ENCODE results near the gene DAB1. TPM values are rescaled to one million over a fixed set of nuclear protein-coding genes. Genes with fewer than 3 reads are reported as not detected.

Gene DAB1
- total and polyA plus RNA-seq, 5 donors from 2014 or later = 0.87 to 5.1 (median 4.0) TPM

- Histone ChIP-seq H3K27me3 (ENCODE audit: control insufficient read depth, insufficient read depth, low read length) (no peaks in the 10 kb centered on the region), H3K4me1 (ENCODE audit: control insufficient read depth, insufficient read depth, low read length, poor library complexity, severe bottlenecking) (peaks cover 4% of the 10 kb centered on the region), H3K4me3 (ENCODE audit: low read depth, low read length) (no peak overlapping the region), H3K36me3 (ENCODE audit: control insufficient read depth, insufficient read depth, low read length) (no peaks in the 10 kb centered on the region), H3K27ac (ENCODE audit: insufficient read depth, low read length, poor library complexity, severe bottlenecking) (no peak overlapping the region), H3K9me3 (ENCODE audit: control insufficient read depth in 2 of 2, low read length in 2 of 2) (no peaks in the 10 kb centered on the region)
- Mint-ChIP-seq H3K9me3 (peaks cover 0 to 4% (median under 1%) of the 10 kb centered on the region in 7 donors), H3K4me3 (no peak overlapping the region), H3K36me3 (no peaks in the 10 kb centered on the region), H3K4me1 (peaks cover 0 to 21% (median 3%) of the 10 kb centered on the region in 4 donors), H3K27me3 (no peaks in the 10 kb centered on the region), H3K27ac (no peak overlapping the region)
- DNase-seq (no peak), ATAC-seq (ENCODE audit: low read depth in 2 of 2) (no peak)
These were observed 111.0 kb downstream of the DAB1 start for GRCh38 chr1:57312869-57313268.

- peaks cover 12% of the 10 kb centered on the region for H3K4me1 ChIP-seq (ENCODE audit: control insufficient read depth, insufficient read depth, low read length, poor library complexity, severe bottlenecking)
These were observed 112.4 kb downstream of the DAB1 start for GRCh38 chr1:57311411-57311810.

GRCh38 chr1:57311006-57311405 is 112.9 kb downstream of the DAB1 start:
- no peak overlapping the region for H3K27ac Mint-ChIP-seq

More at GRCh38 chr1:57311411-57311810, 112.4 kb downstream of the DAB1 start:
- no peaks in the 10 kb centered on the region for H3K27me3 Mint-ChIP-seq
- Histone ChIP-seq H3K27me3 (ENCODE audit: control insufficient read depth, insufficient read depth, low read length) (no peaks in the 10 kb centered on the region), H3K4me3 (ENCODE audit: low read depth, low read length) (no peak overlapping the region), H3K36me3 (ENCODE audit: control insufficient read depth, insufficient read depth, low read length) (no peaks in the 10 kb centered on the region), H3K27ac (ENCODE audit: insufficient read depth, low read length, poor library complexity, severe bottlenecking) (no peak overlapping the region), H3K9me3 (ENCODE audit: control insufficient read depth in 2 of 2, low read length in 2 of 2) (peaks cover 0 to 4% of the 10 kb centered on the region in 2 experiments)
- peaks cover 0 to 9% (median 4%) of the 10 kb centered on the region in 7 donors for H3K9me3 Mint-ChIP-seq
- no peak overlapping the region for H3K4me3 Mint-ChIP-seq
- no peak for ATAC-seq (ENCODE audit: low read depth in 2 of 2)
- peaks cover 7% of the 10 kb centered on the region for H3K36me3 Mint-ChIP-seq
- H3K27ac Mint-ChIP-seq = peak overlapping the region in 1 of 3 donors; percentile 40
- DNase-seq = no peak
- peaks cover 0 to 33% (median 12%) of the 10 kb centered on the region in 4 donors for H3K4me1 Mint-ChIP-seq

GRCh38 chr1:57309630-57310029 is 114.2 kb downstream of the DAB1 start:
- H3K4me1 Mint-ChIP-seq = peaks cover 0 to 42% (median 12%) of the 10 kb centered on the region in 4 donors
- H3K9me3 Mint-ChIP-seq = peaks cover 0 to 9% (median 4%) of the 10 kb centered on the region in 7 donors

More at GRCh38 chr1:57311006-57311405, 112.9 kb downstream of the DAB1 start:
- Mint-ChIP-seq H3K4me3 (no peak overlapping the region), H3K4me1 (peaks cover 0 to 37% (median 12%) of the 10 kb centered on the region in 4 donors), H3K9me3 (peaks cover 0 to 9% (median 4%) of the 10 kb centered on the region in 7 donors), H3K27me3 (no peaks in the 10 kb centered on the region), H3K36me3 (peaks cover 7% of the 10 kb centered on the region)
- Histone ChIP-seq H3K4me1 (ENCODE audit: control insufficient read depth, insufficient read depth, low read length, poor library complexity, severe bottlenecking) (peaks cover 16% of the 10 kb centered on the region), H3K4me3 (ENCODE audit: low read depth, low read length) (no peak overlapping the region), H3K27ac (ENCODE audit: insufficient read depth, low read length, poor library complexity, severe bottlenecking) (no peak overlapping the region), H3K27me3 (ENCODE audit: control insufficient read depth, insufficient read depth, low read length) (no peaks in the 10 kb centered on the region), H3K9me3 (ENCODE audit: control insufficient read depth in 2 of 2, low read length in 2 of 2) (peaks cover 0 to 4% of the 10 kb centered on the region in 2 experiments), H3K36me3 (ENCODE audit: control insufficient read depth, insufficient read depth, low read length) (no peaks in the 10 kb centered on the region)
- DNase-seq = no peak
- ATAC-seq (ENCODE audit: low read depth in 2 of 2) = no peak

GRCh38 chr1:57307392-57308170 is 116.3 kb downstream of the DAB1 start:
- Mint-ChIP-seq H3K27ac (peak overlapping the region; percentile 40 to 88 (median 83)), H3K4me3 (peak overlapping the region; percentile 43 to 78 (median 64)), H3K27me3 (no peaks in the 10 kb centered on the region), H3K4me1 (peaks cover 0 to 42% (median 14%) of the 10 kb centered on the region in 4 donors), H3K9me3 (peaks cover 0 to 9% (median 4%) of the 10 kb centered on the region in 7 donors), H3K36me3 (peaks cover 7% of the 10 kb centered on the region)
- Histone ChIP-seq H3K36me3 (ENCODE audit: control insufficient read depth, insufficient read depth, low read length) (no peaks in the 10 kb centered on the region), H3K9me3 (ENCODE audit: control insufficient read depth in 2 of 2, low read length in 2 of 2) (peaks cover 0 to 4% of the 10 kb centered on the region in 2 experiments), H3K4me3 (ENCODE audit: low read depth, low read length) (peak overlapping the region; percentile 35), H3K27ac (ENCODE audit: insufficient read depth, low read length, poor library complexity, severe bottlenecking) (no peak overlapping the region), H3K4me1 (ENCODE audit: control insufficient read depth, insufficient read depth, low read length, poor library complexity, severe bottlenecking) (peaks cover 22% of the 10 kb centered on the region), H3K27me3 (ENCODE audit: control insufficient read depth, insufficient read depth, low read length) (no peaks in the 10 kb centered on the region)
- peak; percentile 56 to 95 (median 83) for DNase-seq
- peak; percentile 91 to 94 for ATAC-seq (ENCODE audit: low read depth in 2 of 2)

More at GRCh38 chr1:57309630-57310029, 114.2 kb downstream of the DAB1 start:
- ATAC-seq (ENCODE audit: low read depth in 2 of 2) = no peak
- H3K4me3 Mint-ChIP-seq = no peak overlapping the region
- Histone ChIP-seq H3K27ac (ENCODE audit: insufficient read depth, low read length, poor library complexity, severe bottlenecking) (no peak overlapping the region), H3K36me3 (ENCODE audit: control insufficient read depth, insufficient read depth, low read length) (no peaks in the 10 kb centered on the region), H3K27me3 (ENCODE audit: control insufficient read depth, insufficient read depth, low read length) (no peaks in the 10 kb centered on the region), H3K4me1 (ENCODE audit: control insufficient read depth, insufficient read depth, low read length, poor library complexity, severe bottlenecking) (peaks cover 22% of the 10 kb centered on the region), H3K9me3 (ENCODE audit: control insufficient read depth in 2 of 2, low read length in 2 of 2) (peaks cover 0 to 4% of the 10 kb centered on the region in 2 experiments), H3K4me3 (ENCODE audit: low read depth, low read length) (no peak overlapping the region)
- H3K27me3 Mint-ChIP-seq = no peaks in the 10 kb centered on the region
- no peak for DNase-seq
- peak overlapping the region in 1 of 3 donors; percentile 4 for H3K27ac Mint-ChIP-seq
- peaks cover 7% of the 10 kb centered on the region for H3K36me3 Mint-ChIP-seq

- Histone ChIP-seq H3K4me1 (ENCODE audit: control insufficient read depth, insufficient read depth, low read length, poor library complexity, severe bottlenecking) (peaks cover 22% of the 10 kb centered on the region), H3K36me3 (ENCODE audit: control insufficient read depth, insufficient read depth, low read length) (no peaks in the 10 kb centered on the region), H3K4me3 (ENCODE audit: low read depth, low read length) (no peak overlapping the region), H3K27ac (ENCODE audit: insufficient read depth, low read length, poor library complexity, severe bottlenecking) (no peak overlapping the region), H3K27me3 (ENCODE audit: control insufficient read depth, insufficient read depth, low read length) (no peaks in the 10 kb centered on the region), H3K9me3 (ENCODE audit: control insufficient read depth in 2 of 2, low read length in 2 of 2) (peaks cover 0 to 4% of the 10 kb centered on the region in 2 experiments)
- ATAC-seq (ENCODE audit: low read depth in 2 of 2) (no peak), DNase-seq (no peak)
- Mint-ChIP-seq H3K27ac (peak overlapping the region in 1 of 3 donors; percentile 11), H3K4me3 (no peak overlapping the region), H3K9me3 (peaks cover 0 to 9% (median 3%) of the 10 kb centered on the region in 7 donors), H3K27me3 (no peaks in the 10 kb centered on the region), H3K36me3 (peaks cover 7% of the 10 kb centered on the region), H3K4me1 (peaks cover 0 to 36% (median 12%) of the 10 kb centered on the region in 4 donors)
These were observed 119.3 kb downstream of the DAB1 start for GRCh38 chr1:57304591-57304990.

- DNase-seq (no peak), ATAC-seq (ENCODE audit: low read depth in 2 of 2) (no peak)
- no peak overlapping the region for H3K4me3 ChIP-seq (ENCODE audit: low read depth, low read length)
- peaks cover 0 to 4% of the 10 kb centered on the region in 2 experiments for H3K9me3 ChIP-seq (ENCODE audit: control insufficient read depth in 2 of 2, low read length in 2 of 2)
- Mint-ChIP-seq H3K4me1 (peaks cover 0 to 23% (median 12%) of the 10 kb centered on the region in 4 donors), H3K27me3 (no peaks in the 10 kb centered on the region), H3K9me3 (peaks cover 0 to 9% (median 3%) of the 10 kb centered on the region in 7 donors), H3K27ac (no peak overlapping the region), H3K4me3 (no peak overlapping the region), H3K36me3 (peaks cover 7% of the 10 kb centered on the region)
- H3K36me3 ChIP-seq (ENCODE audit: control insufficient read depth, insufficient read depth, low read length) = no peaks in the 10 kb centered on the region
- H3K4me1 ChIP-seq (ENCODE audit: control insufficient read depth, insufficient read depth, low read length, poor library complexity, severe bottlenecking) = peaks cover 19% of the 10 kb centered on the region
- H3K27ac ChIP-seq (ENCODE audit: insufficient read depth, low read length, poor library complexity, severe bottlenecking) = no peak overlapping the region
- no peaks in the 10 kb centered on the region for H3K27me3 ChIP-seq (ENCODE audit: control insufficient read depth, insufficient read depth, low read length)
These were observed 120.9 kb downstream of the DAB1 start for GRCh38 chr1:57302812-57303596.

All from CD4-positive, CD25-positive, alpha-beta regulatory T cell (primary cell).